Body of pancreas (tissue), 4 donors: ENCODE measurements around the gene MEPE. TPM values are rescaled to one million over a fixed set of nuclear protein-coding genes. Genes with fewer than 3 reads are reported as not detected.

ENCODE experiments used
- ATAC-seq: fragments of 150-250 bp; one replicate; pipeline ENCODE4 v1.9.1; 2016
- DNase-seq, 4 donors: peaks; one replicate each; pipeline ENCODE4 v3.0.0-alpha.2; 2019
- H3K27ac ChIP-seq, 4 donors: fragments of 200-600 bp; sonication (generic); 1 replicate in 3 of 4; 2 replicates in 1 of 4; pipeline versions ENCODE4 v1.5.1 to v1.6.1; 2016 to 2019; ENCODE audit warnings: mild to moderate bottlenecking in 1 of 4, mixed read lengths in 1 of 4, moderate library complexity in 1 of 4
- H3K27me3 ChIP-seq, 2 donors: fragments of 200-600 bp; sonication (generic); one replicate each; pipeline ENCODE4 v1.6.0; 2016; ENCODE audit warnings: mild to moderate bottlenecking in 1 of 2
- H3K36me3 ChIP-seq, 2 donors: fragments of 200-600 bp; sonication (generic); replicated peaks in 1 of 2; 2 replicates each; pipeline ENCODE4 v1.5.1; 2016; ENCODE audit warnings: low read depth in 2 of 2; ENCODE audit not compliant: insufficient read depth in 1 of 2
- H3K4me1 ChIP-seq: fragments of 200-600 bp; sonication (generic); one replicate; pipeline ENCODE4 v1.6.0; 2016
- H3K4me3 ChIP-seq, 2 donors: fragments of 200-600 bp; sonication (generic); 1 replicate in 1 of 2; 2 replicates in 1 of 2; pipeline ENCODE4 v1.5.1; 2016 to 2019
- H3K9me3 ChIP-seq, 3 donors: fragments of 200-600 bp; sonication (generic); 1 replicate in 2 of 3; 2 replicates in 1 of 3; pipeline ENCODE4 v1.5.1; 2016
- POLR2A ChIP-seq, 3 donors: fragments of 450-650 bp; IDR thresholded peaks; one replicate each; pipeline ENCODE4 v1.6.1; 2016; ENCODE audit warnings: antibody characterized with exemption in 3 of 3, mild to moderate bottlenecking in 2 of 3
- WGBS, 2 donors: methylation state at CpG; one replicate each; pipeline ENCODE4 v1.1.5; 2017; 5-methylcytosine and 5-hydroxymethylcytosine counted together
- intact Hi-C: fragments of 100-400 bp; cut with DNase I; formaldehyde crosslinking; loops from one replicate; pipeline ENCODE4 v1.15.1; 2023
- total RNA-seq, 2 donors: library from RNA; depleted of rRNA; stranded (reverse); fragments of >200 nt; gene quantifications; one replicate each; pipeline ENCODE4 v1.1.0, GENCODE V29; 2016
- TF ChIP-seq, protein P1 (sequence below), 7 experiments: fragments of 450-650 bp in 4 of 7; fragments of 200-600 bp in 3 of 7; sonication (generic) in 3 of 7; IDR thresholded peaks; one replicate each; pipeline ENCODE4 v1.5.1; 2016 to 2019; ENCODE audit warnings: antibody characterized with exemption in 7 of 7

The MEPE gene, protein sequence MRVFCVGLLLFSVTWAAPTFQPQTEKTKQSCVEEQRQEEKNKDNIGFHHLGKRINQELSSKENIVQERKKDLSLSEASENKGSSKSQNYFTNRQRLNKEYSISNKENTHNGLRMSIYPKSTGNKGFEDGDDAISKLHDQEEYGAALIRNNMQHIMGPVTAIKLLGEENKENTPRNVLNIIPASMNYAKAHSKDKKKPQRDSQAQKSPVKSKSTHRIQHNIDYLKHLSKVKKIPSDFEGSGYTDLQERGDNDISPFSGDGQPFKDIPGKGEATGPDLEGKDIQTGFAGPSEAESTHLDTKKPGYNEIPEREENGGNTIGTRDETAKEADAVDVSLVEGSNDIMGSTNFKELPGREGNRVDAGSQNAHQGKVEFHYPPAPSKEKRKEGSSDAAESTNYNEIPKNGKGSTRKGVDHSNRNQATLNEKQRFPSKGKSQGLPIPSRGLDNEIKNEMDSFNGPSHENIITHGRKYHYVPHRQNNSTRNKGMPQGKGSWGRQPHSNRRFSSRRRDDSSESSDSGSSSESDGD
- total RNA-seq = not detected

DNA sequence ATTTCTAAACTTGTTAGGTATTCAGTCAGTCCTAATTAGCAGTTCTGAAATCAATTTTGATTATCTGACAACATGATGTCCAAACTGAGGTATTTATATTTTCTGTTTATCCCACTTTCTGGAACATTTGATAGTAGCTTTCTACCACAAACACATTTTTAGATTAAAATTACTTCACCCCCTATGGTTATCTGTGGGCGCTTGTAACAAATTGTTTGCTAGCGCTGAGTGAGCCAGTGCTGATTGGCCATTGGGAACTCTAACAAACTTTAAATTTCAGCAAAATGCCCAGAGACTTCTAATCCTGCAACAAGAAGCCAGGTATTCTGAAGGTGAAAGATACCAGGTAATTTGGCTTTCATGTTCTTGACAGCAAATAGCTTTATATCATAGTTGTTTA, at the start of gene MEPE:
MEPE (plus strand) TSS at position 301 of the 400 bp plus-strand sequence. CDS start 1,746 bp downstream, outside the sequence.
- DNase-seq (no peak), ATAC-seq (no peak)
- intact Hi-C loops = loop anchor here (10.0 kb wide), 1 partner anchor 148 kb away; no protein-coding TSS in a partner anchor
- 85 to 86% methylated on average over 2 of the region's 2 CpGs for WGBS, 2 donors
- no peaks in the 10 kb centered on the region for H3K36me3 ChIP-seq
- H3K27ac ChIP-seq = no peak within 1 kb of the TSS
- no peak within 1 kb of the TSS for H3K4me3 ChIP-seq
- TF ChIP-seq, protein P1, sequence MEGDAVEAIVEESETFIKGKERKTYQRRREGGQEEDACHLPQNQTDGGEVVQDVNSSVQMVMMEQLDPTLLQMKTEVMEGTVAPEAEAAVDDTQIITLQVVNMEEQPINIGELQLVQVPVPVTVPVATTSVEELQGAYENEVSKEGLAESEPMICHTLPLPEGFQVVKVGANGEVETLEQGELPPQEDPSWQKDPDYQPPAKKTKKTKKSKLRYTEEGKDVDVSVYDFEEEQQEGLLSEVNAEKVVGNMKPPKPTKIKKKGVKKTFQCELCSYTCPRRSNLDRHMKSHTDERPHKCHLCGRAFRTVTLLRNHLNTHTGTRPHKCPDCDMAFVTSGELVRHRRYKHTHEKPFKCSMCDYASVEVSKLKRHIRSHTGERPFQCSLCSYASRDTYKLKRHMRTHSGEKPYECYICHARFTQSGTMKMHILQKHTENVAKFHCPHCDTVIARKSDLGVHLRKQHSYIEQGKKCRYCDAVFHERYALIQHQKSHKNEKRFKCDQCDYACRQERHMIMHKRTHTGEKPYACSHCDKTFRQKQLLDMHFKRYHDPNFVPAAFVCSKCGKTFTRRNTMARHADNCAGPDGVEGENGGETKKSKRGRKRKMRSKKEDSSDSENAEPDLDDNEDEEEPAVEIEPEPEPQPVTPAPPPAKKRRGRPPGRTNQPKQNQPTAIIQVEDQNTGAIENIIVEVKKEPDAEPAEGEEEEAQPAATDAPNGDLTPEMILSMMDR (IDR thresholded peaks at IDR 0.05) = no peak
- TF ChIP-seq POLR2A (IDR thresholded peaks at IDR 0.05) = no peak
- no peaks in the 10 kb centered on the region for H3K4me1 ChIP-seq
- H3K9me3 ChIP-seq = no peaks in the 10 kb centered on the region
- no peaks in the 10 kb centered on the region for H3K27me3 ChIP-seq

DNA sequence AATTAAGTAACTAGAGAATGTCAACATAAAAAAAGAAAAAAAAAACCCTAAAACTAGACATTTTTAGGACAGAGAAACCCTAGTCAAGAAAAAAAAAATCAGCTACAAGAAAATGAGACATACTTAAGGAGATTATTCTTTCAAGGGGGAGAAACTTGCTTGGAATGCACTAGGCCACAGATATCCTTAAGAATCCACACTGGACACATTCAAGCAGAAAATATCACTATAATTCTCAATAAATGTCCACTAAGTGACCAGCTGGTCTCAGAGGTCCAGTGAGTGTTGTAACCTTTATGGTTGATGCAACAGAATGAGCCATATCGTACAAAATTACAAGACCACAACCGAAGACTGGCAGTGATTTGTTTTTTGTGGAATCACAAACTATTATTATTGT, 49.0 kb upstream of the MEPE start:
- no peak overlapping the region for H3K27ac ChIP-seq
- 73 to 88% methylated on average over 2 of the region's 2 CpGs for WGBS, 2 donors
- intact Hi-C loops = no loop called here
- no peaks in the 10 kb centered on the region for H3K27me3 ChIP-seq
- ATAC-seq (no peak), DNase-seq (no peak)
- H3K4me1 ChIP-seq = no peaks in the 10 kb centered on the region
- no peak for TF ChIP-seq POLR2A (IDR thresholded peaks at IDR 0.05)
- TF ChIP-seq, protein P1 (IDR thresholded peaks at IDR 0.05) = no peak
- no peak overlapping the region for H3K4me3 ChIP-seq
- no peaks in the 10 kb centered on the region for H3K36me3 ChIP-seq
- no peaks in the 10 kb centered on the region for H3K9me3 ChIP-seq

DNA sequence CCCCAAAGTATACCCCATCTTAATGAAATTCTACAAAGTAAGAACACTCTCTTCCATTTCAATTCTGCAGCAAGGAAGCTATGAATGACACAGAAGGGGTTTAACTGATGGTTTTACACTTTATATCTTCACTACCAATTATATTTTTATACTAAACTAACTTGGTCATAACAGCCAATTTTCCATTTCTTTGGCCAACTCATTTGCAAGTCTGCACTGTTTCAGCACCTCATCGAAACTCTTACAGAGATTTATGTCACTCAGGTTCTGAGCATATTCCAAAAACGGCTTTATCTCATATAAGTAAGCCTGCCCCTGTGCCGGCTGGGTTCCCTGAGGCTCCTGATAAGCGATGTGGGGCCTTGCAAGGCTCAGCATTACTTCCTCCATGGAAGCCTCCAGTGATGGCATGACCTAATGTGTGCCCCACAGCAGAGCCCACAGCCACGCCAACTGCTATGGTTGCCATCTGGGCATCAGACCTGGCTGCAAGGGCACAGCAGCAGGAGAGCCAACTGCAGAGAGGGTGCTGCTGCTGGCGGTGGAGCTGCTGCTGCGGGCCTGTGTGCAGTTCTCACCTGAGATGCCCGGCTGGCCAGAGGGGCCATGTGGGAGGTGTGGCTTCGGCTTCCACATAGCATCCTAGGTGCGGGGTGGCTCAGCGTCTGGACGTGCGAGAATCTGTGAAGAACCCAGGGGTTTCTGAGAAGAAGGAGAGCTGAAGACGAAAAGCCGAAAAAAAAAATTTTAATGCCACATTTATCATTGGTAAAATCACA, 46.8 kb upstream of the MEPE start:
- Histone ChIP-seq H3K27me3 (no peaks in the 10 kb centered on the region), H3K27ac (no peak overlapping the region), H3K4me3 (no peak overlapping the region), H3K4me1 (no peaks in the 10 kb centered on the region), H3K36me3 (no peaks in the 10 kb centered on the region), H3K9me3 (no peaks in the 10 kb centered on the region)
- intact Hi-C loops = no loop called here
- 78 to 81% methylated on average over 14 to 15 of the region's 15 CpGs for WGBS, 2 donors
- DNase-seq (no peak), ATAC-seq (no peak)
- TF ChIP-seq, protein P1 (IDR thresholded peaks at IDR 0.05) = no peak
- TF ChIP-seq POLR2A (IDR thresholded peaks at IDR 0.05) = no peak

DNA sequence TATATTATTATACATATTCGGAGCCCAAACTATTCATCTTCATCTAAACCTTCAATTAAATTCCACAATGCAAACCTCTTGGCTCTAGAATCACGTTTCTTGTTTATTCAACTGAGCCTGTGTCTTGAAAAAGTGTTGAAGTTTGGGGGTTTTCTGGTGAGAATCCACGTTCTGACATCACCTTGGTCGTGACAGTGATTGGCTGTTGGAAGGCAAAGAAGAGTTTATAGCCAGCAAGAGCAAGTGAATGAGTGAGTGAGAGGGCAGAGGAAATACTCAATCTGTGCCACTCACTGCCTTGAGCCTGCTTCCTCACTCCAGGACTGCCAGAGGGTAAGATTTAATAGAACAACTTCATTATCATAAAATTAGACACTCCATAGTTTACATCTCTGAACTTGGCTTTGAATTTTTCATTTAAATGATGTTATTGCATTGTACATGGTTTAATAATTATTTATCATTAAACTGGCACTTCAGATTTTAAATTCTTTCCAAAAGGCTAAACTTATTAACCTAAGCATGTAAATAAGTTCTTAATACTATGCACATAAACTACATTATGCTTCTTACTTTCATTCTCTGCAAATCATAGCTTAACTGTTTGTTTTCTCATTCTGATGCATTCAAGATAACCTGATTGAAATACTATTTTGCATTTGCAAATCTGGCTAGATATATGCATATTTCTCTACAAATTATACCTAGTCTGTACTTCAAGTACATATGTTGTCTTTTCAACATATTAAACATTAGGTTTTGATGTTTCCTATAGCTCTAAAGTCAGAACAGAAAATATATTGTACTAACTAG, 33.3 kb upstream of the MEPE start, which contains the start of gene IBSP:
IBSP (plus strand) TSS at position 254 of the 813 bp plus-strand sequence. CDS start 2,808 bp downstream, outside the sequence.
- Histone ChIP-seq H3K27ac (no peak within 1 kb of the TSS), H3K4me1 (no peaks in the 10 kb centered on the region), H3K27me3 (no peaks in the 10 kb centered on the region), H3K4me3 (no peak within 1 kb of the TSS), H3K36me3 (no peaks in the 10 kb centered on the region), H3K9me3 (no peaks in the 10 kb centered on the region)
- 41 to 47% methylated on average over 4 of the region's 4 CpGs for WGBS, 2 donors
- no peak for DNase-seq
- TF ChIP-seq POLR2A (IDR thresholded peaks at IDR 0.05) = no peak
- intact Hi-C loops = no loop called here
- no peak for ATAC-seq
